Parathyroid adenoma (tissue), 2 donors: ENCODE results near the gene CAPZB.

Experiments used
- H2AFZ ChIP-seq: fragments of 300-600 bp; sonication (generic); one replicate; pipeline ENCODE4 v1.7.0; 2017; ENCODE audit warnings: antibody characterized with exemption, mild to moderate bottlenecking
- H3K27ac ChIP-seq: fragments of 300-600 bp; sonication (generic); one replicate; pipeline ENCODE4 v1.7.0; 2017
- H3K27me3 ChIP-seq: fragments of 300-600 bp; sonication (generic); one replicate; pipeline ENCODE4 v1.7.0; 2017; ENCODE audit warnings: low read length; ENCODE audit not compliant: control insufficient read depth, insufficient read depth
- H3K36me3 ChIP-seq: fragments of 300-600 bp; sonication (generic); one replicate; pipeline ENCODE4 v1.7.0; 2017; ENCODE audit warnings: low read length; ENCODE audit not compliant: control insufficient read depth, insufficient read depth
- H3K4me1 ChIP-seq: fragments of 300-600 bp; sonication (generic); one replicate; pipeline ENCODE4 v1.7.0; 2017; ENCODE audit warnings: control low read depth
- H3K4me2 ChIP-seq: fragments of 300-600 bp; sonication (generic); one replicate; pipeline ENCODE4 v1.7.0; 2017; ENCODE audit warnings: low read length
- H3K4me3 ChIP-seq: fragments of 300-600 bp; sonication (generic); one replicate; pipeline ENCODE4 v1.7.0; 2017; ENCODE audit warnings: low read depth, low read length
- H3K79me2 ChIP-seq: fragments of 300-600 bp; sonication (generic); one replicate; pipeline ENCODE4 v1.7.0; 2017; ENCODE audit warnings: control low read depth
- H3K9ac ChIP-seq: fragments of 300-600 bp; sonication (generic); one replicate; pipeline ENCODE4 v1.7.0; 2017; ENCODE audit warnings: mild to moderate bottlenecking
- H3K9me3 ChIP-seq: fragments of 300-600 bp; sonication (generic); one replicate; pipeline ENCODE4 v1.7.0; 2017; ENCODE audit warnings: low read length; ENCODE audit not compliant: control insufficient read depth
- CTCF ChIP-seq: fragments of 300-600 bp; sonication (generic); IDR thresholded peaks from one replicate; pipeline ENCODE4 v1.7.0; 2017; ENCODE audit warnings: antibody characterized with exemption, mild to moderate bottlenecking
- donor health status: primary hyperparathyroidism.

Gene CAPZB

GRCh38 chr1:19418503-19418971, 66.8 kb downstream of the CAPZB start:
- H3K4me1 ChIP-seq = peaks cover 2% of the 10 kb centered on the region
- no peak overlapping the region for H3K4me2 ChIP-seq
- no peak overlapping the region for H3K4me3 ChIP-seq
- no peaks in the 10 kb centered on the region for H3K36me3 ChIP-seq
- no peak overlapping the region for H3K9ac ChIP-seq
- no peak for TF ChIP-seq CTCF
- H3K9me3 ChIP-seq = no peaks in the 10 kb centered on the region
- peaks cover 12% of the 10 kb centered on the region for H3K79me2 ChIP-seq
- no peak overlapping the region for H2AFZ ChIP-seq
- no peak overlapping the region for H3K27ac ChIP-seq
- no peaks in the 10 kb centered on the region for H3K27me3 ChIP-seq

- Histone ChIP-seq H3K4me1 (peaks cover 2% of the 10 kb centered on the region), H3K4me2 (no peak overlapping the region), H3K4me3 (no peak overlapping the region), H3K9ac (no peak overlapping the region), H3K9me3 (no peaks in the 10 kb centered on the region), H3K27ac (no peak overlapping the region), H2AFZ (no peak overlapping the region), H3K27me3 (no peaks in the 10 kb centered on the region), H3K36me3 (no peaks in the 10 kb centered on the region), H3K79me2 (peaks cover 12% of the 10 kb centered on the region)
- no peak for TF ChIP-seq CTCF
Measured at GRCh38 chr1:19416921-19417470, 68.3 kb downstream of the CAPZB start.

GRCh38 chr1:19416145-19416544, 69.2 kb downstream of the CAPZB start:
- H3K36me3 ChIP-seq = no peaks in the 10 kb centered on the region
- H2AFZ ChIP-seq = no peak overlapping the region
- no peak for TF ChIP-seq CTCF
- no peak overlapping the region for H3K4me2 ChIP-seq
- H3K27ac ChIP-seq = no peak overlapping the region
- no peaks in the 10 kb centered on the region for H3K4me1 ChIP-seq
- H3K27me3 ChIP-seq = no peaks in the 10 kb centered on the region
- peaks cover 12% of the 10 kb centered on the region for H3K79me2 ChIP-seq
- no peak overlapping the region for H3K4me3 ChIP-seq
- no peak overlapping the region for H3K9ac ChIP-seq
- H3K9me3 ChIP-seq = no peaks in the 10 kb centered on the region

GRCh38 chr1:19414515-19415121, 70.7 kb downstream of the CAPZB start:
- H3K9ac ChIP-seq = no peak overlapping the region
- no peaks in the 10 kb centered on the region for H3K4me1 ChIP-seq
- H3K27me3 ChIP-seq = no peaks in the 10 kb centered on the region
- peaks cover 7% of the 10 kb centered on the region for H3K79me2 ChIP-seq
- no peaks in the 10 kb centered on the region for H3K36me3 ChIP-seq
- H3K4me3 ChIP-seq = no peak overlapping the region
- no peak overlapping the region for H3K4me2 ChIP-seq
- no peak overlapping the region for H3K27ac ChIP-seq
- H3K9me3 ChIP-seq = no peaks in the 10 kb centered on the region
- H2AFZ ChIP-seq = no peak overlapping the region
- no peak for TF ChIP-seq CTCF

GRCh38 chr1:19413999-19414398, 71.3 kb downstream of the CAPZB start:
- Histone ChIP-seq H3K4me2 (no peak overlapping the region), H3K27me3 (no peaks in the 10 kb centered on the region), H3K4me3 (no peak overlapping the region), H3K36me3 (no peaks in the 10 kb centered on the region), H3K9ac (no peak overlapping the region), H3K4me1 (no peaks in the 10 kb centered on the region), H3K79me2 (peaks cover 6% of the 10 kb centered on the region), H3K9me3 (no peaks in the 10 kb centered on the region), H3K27ac (no peak overlapping the region), H2AFZ (no peak overlapping the region)
- no peak for TF ChIP-seq CTCF
